NT2/D1 (cell line): ENCODE measurements around the gene NEB.

Source experiments
- SUZ12 ChIP-seq: IDR thresholded peaks from 2 replicates; pipeline ENCODE4 v1.6.1; 2011; ENCODE audit not compliant: insufficient read length, insufficient read depth; ENCODE audit errors: extremely low read depth
- YY1 ChIP-seq: IDR thresholded peaks from 2 replicates; pipeline ENCODE4 v1.6.1; 2011; ENCODE audit not compliant: insufficient read length, insufficient read depth
- ZNF274 ChIP-seq: IDR thresholded peaks from 2 replicates; pipeline ENCODE4 v1.6.1; 2011; ENCODE audit warnings: mild to moderate bottlenecking, low read depth, low read length

GRCh38 chr2:151679994-151680393, 54.3 kb downstream of the NEB start:
- TF ChIP-seq YY1, result no peak
- TF ChIP-seq ZNF274, result no peak
- TF ChIP-seq SUZ12, result no peak
